K562 (cell line): ENCODE data around the gene LAMA5. TPM values are rescaled to one million over a fixed set of nuclear protein-coding genes. Genes with fewer than 3 reads are reported as not detected.

Experiments used
- ATAC-seq: fragments of 200-7000 bp; cut with Tn5 transposase; 3 replicates; pipeline ENCODE4 v1.9.1; 2020; ENCODE audit warnings: moderate library complexity
- BruUV-seq: library from RNA; stranded (reverse); fragments of 400-500 nt; replicated peaks from 2 replicates; lab custom pipeline; 2021; lab: Mats Ljungman, UMichigan
- CTCF ChIA-PET: fragments of 300-600 bp; formaldehyde crosslinking; extraction: SDS; loops from one replicate; lab custom pipeline; 2021; ENCODE audit warnings: low intra/inter-chr PET ratio; lab: Yijun Ruan, JAX
- POLR2A ChIA-PET: fragments of 300-600, 350-650 bp; sonication (Branson Sonifier 250); formaldehyde crosslinking; extraction: SDS; loops from one replicate; lab custom pipeline; 2021; ENCODE audit warnings: antibody characterized with exemption, inconsistent platforms; lab: Yijun Ruan, JAX
- DNase-seq, 4 experiments: peaks; one replicate each; pipeline versions ENCODE4 v3.0.0 to v3.0.0-alpha.2; 2011 to 2018; ENCODE audit warnings: low spot score in 3 of 4, mixed read lengths in 3 of 4; ENCODE audit errors: extremely low read depth in 1 of 4
- FAIRE-seq: peaks from 2 replicates; lab custom pipeline; 2011; peaks lifted over from hg19 to GRCh38; lab: Jason Lieb, UNC
- H2AFZ ChIP-seq: 2 replicates; pipeline ENCODE4 v1.6.0; 2011; ENCODE audit warnings: low read depth, low read length, control low read depth, inconsistent platforms
- H3K27ac ChIP-seq: fragments of 200-600 bp; 3 replicates; pipeline ENCODE4 v1.8.0; 2011; ENCODE audit warnings: low read depth, mild to moderate bottlenecking, control low read depth, inconsistent platforms, low read length, moderate library complexity, mixed read lengths; ENCODE audit errors: extremely low read depth
- H3K27me3 ChIP-seq, 2 experiments: fragments of 300-600 bp in 1 of 2; 2 replicates in 1 of 2; 3 replicates in 1 of 2; pipeline versions ENCODE4 v1.6.0 to v1.8.0; 2011; ENCODE audit warnings: inconsistent platforms in 2 of 2, low read length in 2 of 2, mild to moderate bottlenecking in 1 of 2, mixed read lengths in 1 of 2, moderate library complexity in 1 of 2; ENCODE audit not compliant: control insufficient read depth in 2 of 2, insufficient read depth in 2 of 2
- H3K36me3 ChIP-seq: fragments of 300-600 bp; 3 replicates; pipeline ENCODE4 v1.8.0; 2011; ENCODE audit warnings: mild to moderate bottlenecking, low read length, inconsistent platforms; ENCODE audit not compliant: control insufficient read depth, insufficient read depth
- H3K4me1 ChIP-seq, 2 experiments: fragments of 200-600 bp in 1 of 2; replicated peaks in 1 of 2; 2 replicates in 1 of 2; 3 replicates in 1 of 2; pipeline versions ENCODE4 v1.5.1 to v1.8.0; 2011; ENCODE audit warnings: inconsistent platforms in 2 of 2, low read length in 2 of 2, mild to moderate bottlenecking in 1 of 2, mixed read lengths in 1 of 2, moderate library complexity in 1 of 2; ENCODE audit not compliant: control insufficient read depth in 2 of 2, insufficient read depth in 2 of 2
- H3K4me2 ChIP-seq: 2 replicates; pipeline ENCODE4 v1.6.1; 2011; ENCODE audit warnings: low read length, control low read depth, inconsistent platforms, mixed read lengths; ENCODE audit not compliant: insufficient read depth
- H3K4me3 ChIP-seq: fragments of 200-600 bp; sonication (generic), shearing (Covaris generic); 2 replicates; pipeline ENCODE4 v1.5.1; 2016; ENCODE audit warnings: control low read depth, inconsistent platforms
- H3K79me2 ChIP-seq: fragments of 200-600 bp; 3 replicates; pipeline ENCODE4 v1.8.0; 2011; ENCODE audit warnings: low read length, inconsistent platforms; ENCODE audit not compliant: control insufficient read depth, insufficient read depth
- H3K9ac ChIP-seq, 2 experiments: 2 replicates each; pipeline versions ENCODE4 v1.6.0 to v1.6.1; 2011; ENCODE audit warnings: low read depth in 2 of 2, low read length in 2 of 2, control low read depth in 1 of 2, inconsistent platforms in 1 of 2, mild to moderate bottlenecking in 1 of 2, mixed read lengths in 1 of 2; ENCODE audit not compliant: insufficient read depth in 1 of 2
- H3K9me1 ChIP-seq: one replicate; pipeline ENCODE4 v1.6.0; 2011; ENCODE audit warnings: inconsistent platforms, mild to moderate bottlenecking, low read length, moderate library complexity; ENCODE audit not compliant: control insufficient read depth, insufficient read depth
- H3K9me3 ChIP-seq: replicated peaks from 2 replicates; pipeline ENCODE4 v1.5.1; 2011; ENCODE audit warnings: low read depth, low read length, inconsistent platforms; ENCODE audit not compliant: control insufficient read depth, insufficient read depth
- H4K20me1 ChIP-seq: replicated peaks from 2 replicates; pipeline ENCODE4 v1.6.1; 2011; ENCODE audit warnings: low read length, inconsistent platforms, mixed read lengths; ENCODE audit not compliant: control insufficient read depth, insufficient read depth
- MXI1 ChIP-seq: IDR thresholded peaks from 2 replicates; pipeline ENCODE4 v1.6.1; 2011; ENCODE audit warnings: low read depth, mild to moderate bottlenecking, improper control_type of control experiment, low read length
- RBFOX2 ChIP-seq: fragments of 200-400 bp; formaldehyde crosslinking; IDR thresholded peaks from 2 replicates; pipeline ENCODE4 v1.6.1; 2017; ENCODE audit warnings: low read depth, mild to moderate bottlenecking, low read length, moderate library complexity
- WGBS: fragments of 100-300 bp; shearing (Covaris generic); methylation state at CpG from one replicate; pipeline ENCODE4 v1.1.6; 2016; ENCODE audit warnings: low coverage, mixed read lengths; ENCODE audit not compliant: insufficient coverage; ENCODE audit errors: missing lambda C conversion rate; 5-methylcytosine and 5-hydroxymethylcytosine counted together
- in situ Hi-C: fragments of 300-500 bp; cut with MboI; formaldehyde crosslinking; loops from 4 replicates; pipeline ENCODE4 v1.15.0; 2018; ENCODE audit warnings: inconsistent platforms, mixed read lengths
- intact Hi-C: fragments of 100-400 bp; cut with micrococcal nuclease; formaldehyde crosslinking; loops from 2 replicates; pipeline ENCODE4 v1.14.2; 2022
- polyA plus RNA-seq, 8 experiments: library from polyadenylated mRNA; depleted of rRNA in 4 of 8; stranded (reverse) in 5 of 8; unstranded in 3 of 8; fragments of >200 nt; fragmentation: Nextera tagmentation in 2 of 8; fragmentation: Illumina TruSeq in 1 of 8; extraction: Ambion mirVana in 2 of 8; extraction: Trizol in 1 of 8; gene quantifications; 2 replicates each; pipeline versions ENCODE4 v1.2.1 to v1.2.3, GENCODE V29; 2011 to 2014; ENCODE audit warnings: inconsistent platforms in 1 of 8, missing spikeins in 1 of 8
- total RNA-seq, 7 experiments: library from RNA; depleted of rRNA in 6 of 7; stranded (reverse); fragments of >200 nt in 6 of 7; fragmentation: Illumina TruSeq in 2 of 7; extraction: Trizol in 2 of 7; gene quantifications; 2 replicates each; pipeline versions ENCODE4 v1.2.1 to v1.2.3, GENCODE V29; 2011 to 2021; ENCODE audit warnings: low replicate concordance in 1 of 7

The LAMA5 gene
- total and polyA plus RNA-seq, 9 of the 15 experiments (the other 6 are each of a cell fraction or from before 2014, with no cell fraction given), result 0.31 to 101 (median 7.8) TPM

DNA sequence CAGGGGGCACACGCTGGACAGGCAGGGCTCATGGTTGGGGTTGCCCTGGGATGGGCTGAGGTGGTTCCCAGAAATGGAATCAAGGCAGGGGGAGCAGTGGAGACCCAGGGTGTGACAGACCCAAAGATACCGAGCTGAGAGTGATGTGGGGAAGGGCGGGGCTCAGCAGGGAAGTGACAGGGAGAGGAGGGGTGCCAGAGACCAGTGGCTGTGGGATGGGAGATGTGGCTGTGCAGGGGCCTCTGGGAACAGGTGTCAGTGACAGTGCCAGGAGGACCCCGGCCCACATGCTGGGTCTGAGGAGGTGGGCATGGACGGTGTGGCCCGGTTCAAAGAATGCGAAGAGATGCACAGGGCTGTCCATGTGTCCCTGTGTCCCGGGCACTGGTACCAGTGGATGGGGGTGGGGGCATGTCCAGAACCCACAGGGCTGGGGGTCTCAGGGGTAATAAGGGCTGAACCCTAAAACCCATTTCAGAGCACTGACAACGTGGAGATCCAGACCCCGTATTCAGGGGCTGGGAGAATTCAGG is 38.9 kb upstream of the LAMA5 start:
- Histone ChIP-seq H3K9me3 (no peaks in the 10 kb centered on the region), H3K27me3 (no peaks in the 10 kb centered on the region), H3K4me3 (peak overlapping the region; percentile 58), H3K4me2 (peak overlapping the region; percentile 70), H3K27ac (no peak overlapping the region; the same call in 2 of the 3 replicates), H3K9ac (peak overlapping the region; percentile 63 to 94), H3K4me1 (peaks cover 17 to 90% of the 10 kb centered on the region in 2 experiments), H3K9me1 (peaks cover 4% of the 10 kb centered on the region), H3K36me3 (peaks cover 9% of the 10 kb centered on the region; the same call in 1 of the 3 replicates), H4K20me1 (0 out of 2 replicates have a peak, but pooled peaks cover 8% of the 10 kb centered on the region), H2AFZ (no peak overlapping the region), H3K79me2 (peaks cover 14% of the 10 kb centered on the region)
- WGBS, result 53% methylated on average over 8 of the region's 10 CpGs
- no TSS peak for BruUV-seq
- CTCF ChIA-PET, result interaction anchor here (0.7 kb wide), 1 partner anchor 106 kb away, joined by 3 read pairs; no protein-coding TSS in a partner anchor
- TF ChIP-seq RBFOX2 (0 out of 2 replicates have a peak, but pooled peaks have one; percentile 36), MXI1 (no peak)
- DNase-seq (peak in 1 of 4 experiments; percentile 41), ATAC-seq (no peak), FAIRE-seq (no peak)
- in situ Hi-C loops, result no loop called here
- intact Hi-C loops, result loop anchor here (5.0 kb wide), 1 partner anchor 81 kb away; no protein-coding TSS in a partner anchor
- POLR2A ChIA-PET, result no interaction called here
